Measurements from ENCODE around the gene BCL6B.

DNA sequence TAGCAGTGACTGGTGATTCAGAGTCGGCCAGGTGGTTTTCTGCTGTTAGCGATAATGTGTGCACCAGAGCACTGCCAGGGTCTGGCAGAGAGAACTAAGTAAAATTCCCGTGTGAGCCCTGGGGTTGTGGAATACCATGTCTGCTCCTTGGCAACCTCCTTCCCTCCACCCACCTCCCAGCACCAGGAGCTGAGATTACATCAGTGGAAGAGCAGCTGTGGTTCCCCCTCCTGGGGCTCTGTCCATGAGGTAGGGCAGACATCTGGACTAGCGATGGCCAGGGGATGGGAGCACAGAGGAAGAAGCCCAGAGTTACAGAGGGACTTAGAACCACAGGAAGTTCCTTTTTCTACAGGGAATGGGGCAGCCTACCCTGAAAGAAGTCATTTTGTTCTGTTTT lies 41.4 kb downstream of the BCL6B start:
- TF ChIP-seq, protein P1, sequence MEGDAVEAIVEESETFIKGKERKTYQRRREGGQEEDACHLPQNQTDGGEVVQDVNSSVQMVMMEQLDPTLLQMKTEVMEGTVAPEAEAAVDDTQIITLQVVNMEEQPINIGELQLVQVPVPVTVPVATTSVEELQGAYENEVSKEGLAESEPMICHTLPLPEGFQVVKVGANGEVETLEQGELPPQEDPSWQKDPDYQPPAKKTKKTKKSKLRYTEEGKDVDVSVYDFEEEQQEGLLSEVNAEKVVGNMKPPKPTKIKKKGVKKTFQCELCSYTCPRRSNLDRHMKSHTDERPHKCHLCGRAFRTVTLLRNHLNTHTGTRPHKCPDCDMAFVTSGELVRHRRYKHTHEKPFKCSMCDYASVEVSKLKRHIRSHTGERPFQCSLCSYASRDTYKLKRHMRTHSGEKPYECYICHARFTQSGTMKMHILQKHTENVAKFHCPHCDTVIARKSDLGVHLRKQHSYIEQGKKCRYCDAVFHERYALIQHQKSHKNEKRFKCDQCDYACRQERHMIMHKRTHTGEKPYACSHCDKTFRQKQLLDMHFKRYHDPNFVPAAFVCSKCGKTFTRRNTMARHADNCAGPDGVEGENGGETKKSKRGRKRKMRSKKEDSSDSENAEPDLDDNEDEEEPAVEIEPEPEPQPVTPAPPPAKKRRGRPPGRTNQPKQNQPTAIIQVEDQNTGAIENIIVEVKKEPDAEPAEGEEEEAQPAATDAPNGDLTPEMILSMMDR (IDR thresholded peaks at IDR 0.05), result no peak
- TF ChIP-seq POLR2A (IDR thresholded peaks at IDR 0.05), result no peak

All from uterus (tissue), 2 donors.